Neuronal stem cell (in vitro differentiated cells): ENCODE results near the gene NFIB.

Experiments used
- DNase-seq: peaks from one replicate; pipeline ENCODE4 v3.0.0-alpha.2; 2013; ENCODE audit warnings: low spot score
- H2AFZ ChIP-seq: one replicate; pipeline ENCODE4 v1.6.1; 2013; ENCODE audit warnings: mild to moderate bottlenecking, low read length, inconsistent platforms
- H2AK5ac ChIP-seq: 2 replicates; pipeline ENCODE4 v1.6.1; 2013; ENCODE audit warnings: low read depth, mild to moderate bottlenecking, inconsistent platforms, low read length, moderate library complexity, mixed read lengths
- H2BK120ac ChIP-seq: 2 replicates; pipeline ENCODE4 v1.6.1; 2013; ENCODE audit warnings: low read depth, mild to moderate bottlenecking, inconsistent platforms, low read length, moderate library complexity, mixed read lengths
- H2BK12ac ChIP-seq: one replicate; pipeline ENCODE4 v1.6.1; 2013; ENCODE audit warnings: low read length, inconsistent platforms
- H2BK15ac ChIP-seq: 2 replicates; pipeline ENCODE4 v1.6.1; 2013; ENCODE audit warnings: mild to moderate bottlenecking, low read length, inconsistent platforms, mixed read lengths
- H2BK5ac ChIP-seq: one replicate; pipeline ENCODE4 v1.6.1; 2013; ENCODE audit warnings: inconsistent platforms, mild to moderate bottlenecking, low read length, moderate library complexity
- H3K14ac ChIP-seq: one replicate; pipeline ENCODE4 v1.6.1; 2013; ENCODE audit warnings: low read length, inconsistent platforms
- H3K18ac ChIP-seq: 2 replicates; pipeline ENCODE4 v1.6.1; 2013; ENCODE audit warnings: low read length, inconsistent platforms
- H3K23ac ChIP-seq: 2 replicates; pipeline ENCODE4 v1.6.1; 2013; ENCODE audit warnings: low read depth, mild to moderate bottlenecking, mixed read lengths, low read length, inconsistent platforms; ENCODE audit not compliant: poor library complexity
- H3K27ac ChIP-seq: replicated peaks from 3 replicates; pipeline ENCODE4 v1.5.1; 2013; ENCODE audit warnings: low read length, inconsistent platforms
- H3K27me3 ChIP-seq, 3 experiments: 2 replicates each; pipeline ENCODE4 v1.6.1; 2013; ENCODE audit warnings: low read length in 3 of 3, mild to moderate bottlenecking in 2 of 3, inconsistent platforms in 1 of 3, low read depth in 1 of 3, mixed read lengths in 1 of 3, moderate library complexity in 1 of 3; ENCODE audit not compliant: control insufficient read depth in 3 of 3, insufficient read depth in 3 of 3
- H3K36me3 ChIP-seq, 2 donors: replicated peaks in 1 of 2; 2 replicates each; pipeline ENCODE4 v1.6.1; 2013; ENCODE audit warnings: low read length in 2 of 2; ENCODE audit not compliant: control insufficient read depth in 2 of 2, insufficient read depth in 2 of 2
- H3K4ac ChIP-seq: 2 replicates; pipeline ENCODE4 v1.6.1; 2013; ENCODE audit warnings: inconsistent platforms, mild to moderate bottlenecking, low read length, moderate library complexity
- H3K4me1 ChIP-seq, 2 donors: 1 replicate in 1 of 2; 2 replicates in 1 of 2; pipeline ENCODE4 v1.6.1; 2013; ENCODE audit warnings: low read length in 2 of 2, low read depth in 1 of 2; ENCODE audit not compliant: control insufficient read depth in 2 of 2, insufficient read depth in 1 of 2
- H3K4me2 ChIP-seq: one replicate; pipeline ENCODE4 v1.6.1; 2013; ENCODE audit warnings: mild to moderate bottlenecking, low read length, inconsistent platforms; ENCODE audit not compliant: insufficient read depth, poor library complexity, severe bottlenecking
- H3K4me3 ChIP-seq, 2 donors: 2 replicates each; pipeline ENCODE4 v1.5.1; 2013; ENCODE audit warnings: low read length in 2 of 2, mild to moderate bottlenecking in 2 of 2, inconsistent platforms in 1 of 2, moderate library complexity in 1 of 2
- H3K79me1 ChIP-seq: one replicate; pipeline ENCODE4 v1.6.1; 2013; ENCODE audit warnings: low read depth, mild to moderate bottlenecking, inconsistent platforms, low read length, moderate library complexity
- H3K9ac ChIP-seq: one replicate; pipeline ENCODE4 v1.6.1; 2013; ENCODE audit warnings: mild to moderate bottlenecking, low read depth, low read length, inconsistent platforms; ENCODE audit not compliant: poor library complexity
- H3K9me3 ChIP-seq, 2 donors: replicated peaks in 1 of 2; 2 replicates each; pipeline versions ENCODE3 to v1.6.1; 2013; ENCODE audit warnings: low read length in 2 of 2, mild to moderate bottlenecking in 2 of 2, inconsistent platforms in 1 of 2, low read depth in 1 of 2, mixed read lengths in 1 of 2, moderate library complexity in 1 of 2; ENCODE audit not compliant: control insufficient read depth in 2 of 2, insufficient read depth in 1 of 2
- H4K8ac ChIP-seq: one replicate; pipeline ENCODE4 v1.6.1; 2013; ENCODE audit warnings: low read depth, mild to moderate bottlenecking, inconsistent platforms, low read length, moderate library complexity
- H4K91ac ChIP-seq: one replicate; pipeline ENCODE4 v1.6.1; 2013; ENCODE audit warnings: low read length, low read depth, mild to moderate bottlenecking, inconsistent platforms; ENCODE audit not compliant: poor library complexity
- WGBS, 2 donors: extraction: QIAGEN DNeasy Blood & Tissue Kit; methylation state at CpG; one replicate each; pipeline ENCODE4 v1.1.7; 2013; ENCODE audit warnings: missing lambda C conversion rate in 2 of 2, mixed read lengths in 1 of 2; ENCODE audit not compliant: insufficient read length in 2 of 2, insufficient replicate concordance in 1 of 2; ENCODE audit errors: extremely low coverage in 2 of 2; 5-methylcytosine and 5-hydroxymethylcytosine counted together

The NFIB gene

GRCh38 chr9:14318934-14319580 is 5.1 kb upstream of the NFIB start:
- Histone ChIP-seq H3K36me3 (no peaks in the 10 kb centered on the region), H3K27me3 (peaks cover 6 to 64% (median 41%) of the 10 kb centered on the region in 3 experiments), H2BK15ac (no peak overlapping the region), H3K79me1 (no peaks in the 10 kb centered on the region), H3K18ac (no peak overlapping the region), H3K14ac (no peak overlapping the region), H3K4me2 (no peak overlapping the region), H2AFZ (no peak overlapping the region), H3K9ac (no peak overlapping the region), H3K4ac (no peak overlapping the region), H3K23ac (no peak overlapping the region), H3K9me3 (no peaks in the 10 kb centered on the region), H3K4me1 (peaks cover 3 to 38% of the 10 kb centered on the region in 2 donors), H3K27ac (no peak overlapping the region), H2BK5ac (no peak overlapping the region), H4K8ac (no peak overlapping the region), H2BK12ac (no peak overlapping the region), H2BK120ac (no peak overlapping the region), H3K4me3 (no peak overlapping the region), H2AK5ac (no peak overlapping the region), H4K91ac (no peak overlapping the region)
- WGBS, 2 donors = no CpG with 5 or more reads among the region's 4 CpGs
- DNase-seq = no peak

- Histone ChIP-seq H3K9ac (no peak overlapping the region), H2BK15ac (no peak overlapping the region), H3K18ac (no peak overlapping the region), H3K79me1 (no peaks in the 10 kb centered on the region), H3K4me3 (no peak overlapping the region), H2AFZ (no peak overlapping the region), H3K4me2 (no peak overlapping the region), H2BK12ac (no peak overlapping the region), H2BK120ac (no peak overlapping the region), H3K36me3 (no peaks in the 10 kb centered on the region), H4K91ac (no peak overlapping the region), H2AK5ac (no peak overlapping the region), H3K4me1 (peaks cover 3 to 39% of the 10 kb centered on the region in 2 donors), H3K14ac (no peak overlapping the region), H2BK5ac (no peak overlapping the region), H3K9me3 (no peaks in the 10 kb centered on the region), H3K23ac (no peak overlapping the region), H4K8ac (no peak overlapping the region), H3K27ac (no peak overlapping the region), H3K27me3 (peaks cover 9 to 69% (median 41%) of the 10 kb centered on the region in 3 experiments), H3K4ac (no peak overlapping the region)
- WGBS, 2 donors = no CpG with 5 or more reads among the region's 2 CpGs
- DNase-seq = no peak
Measured at GRCh38 chr9:14318361-14318760, 4.4 kb upstream of the NFIB start.

- Histone ChIP-seq H2BK15ac (no peak overlapping the region), H2BK5ac (no peak overlapping the region), H3K4me3 (no peak overlapping the region), H3K27me3 (peaks cover 14 to 72% (median 43%) of the 10 kb centered on the region in 3 experiments), H3K79me1 (no peaks in the 10 kb centered on the region), H3K9ac (no peak overlapping the region), H2BK12ac (no peak overlapping the region), H3K36me3 (no peaks in the 10 kb centered on the region), H3K4me1 (peaks cover 3 to 41% of the 10 kb centered on the region in 2 donors), H2AK5ac (no peak overlapping the region), H2AFZ (no peak overlapping the region), H3K23ac (no peak overlapping the region), H2BK120ac (no peak overlapping the region), H3K27ac (no peak overlapping the region), H3K14ac (no peak overlapping the region), H3K9me3 (no peaks in the 10 kb centered on the region), H3K4ac (no peak overlapping the region), H4K91ac (no peak overlapping the region), H4K8ac (no peak overlapping the region), H3K18ac (no peak overlapping the region), H3K4me2 (no peak overlapping the region)
- DNase-seq = no peak
- no CpG with 5 or more reads among the region's 4 CpGs for whole genome bisulfite sequencing, 2 donors
Measured at GRCh38 chr9:14317667-14318320, 3.9 kb upstream of the NFIB start.

DNA sequence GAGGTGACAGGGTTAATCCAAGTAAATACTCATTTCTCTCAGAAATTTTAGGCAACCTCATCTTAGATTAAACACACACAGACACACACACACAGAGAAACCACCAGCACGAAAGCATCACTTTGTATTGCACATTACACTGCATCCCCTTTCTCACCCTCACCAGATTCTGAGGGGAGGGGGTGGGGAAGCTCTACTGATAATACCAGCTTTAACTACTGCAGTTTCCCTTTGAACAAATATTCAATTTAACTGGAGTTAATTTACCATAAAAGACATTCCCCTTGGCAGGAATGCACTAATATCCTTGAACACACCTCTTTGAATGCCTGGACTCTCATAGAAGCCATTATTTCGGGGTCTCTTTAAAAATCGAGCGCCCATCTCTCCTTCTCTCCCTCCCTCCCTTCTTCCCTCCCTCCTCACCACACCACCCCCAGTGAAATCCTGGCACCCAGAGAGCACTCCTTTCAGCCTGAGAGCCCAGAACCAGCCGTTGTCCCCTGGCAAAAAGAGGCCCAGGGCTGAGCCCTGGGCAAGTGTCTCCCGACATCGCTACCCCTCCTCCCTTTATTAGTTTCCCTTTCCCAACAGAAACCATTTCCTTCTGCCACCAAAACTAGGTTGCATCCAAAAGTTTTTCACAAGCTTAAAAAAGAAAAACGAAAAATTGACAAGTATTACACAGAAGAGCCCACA is 2.8 kb upstream of the NFIB start:
- DNase-seq = no peak
- Histone ChIP-seq H3K14ac (no peak overlapping the region), H2BK120ac (no peak overlapping the region), H3K79me1 (no peaks in the 10 kb centered on the region), H3K18ac (no peak overlapping the region), H3K4me1 (peaks cover 3 to 45% of the 10 kb centered on the region in 2 donors), H4K8ac (no peak overlapping the region), H3K36me3 (no peaks in the 10 kb centered on the region), H4K91ac (no peak overlapping the region), H3K23ac (no peak overlapping the region), H3K9ac (no peak overlapping the region), H2BK15ac (no peak overlapping the region), H3K4ac (no peak overlapping the region), H3K9me3 (no peaks in the 10 kb centered on the region), H3K27ac (no peak overlapping the region), H2BK5ac (no peak overlapping the region), H2AFZ (no peak overlapping the region), H2AK5ac (no peak overlapping the region), H3K4me3 (no peak overlapping the region), H3K4me2 (peak overlapping the region; percentile 91), H3K27me3 (peaks cover 15 to 77% (median 53%) of the 10 kb centered on the region in 3 experiments), H2BK12ac (no peak overlapping the region)
- no CpG with 5 or more reads among the region's 8 CpGs for WGBS, 2 donors
